ENCODE measurements around the gene FANK1.

- TF ChIP-seq ZNF274 (IDR thresholded peaks at IDR 0.05; ENCODE audit: low read depth, low read length) (no peak), YY1 (IDR thresholded peaks at IDR 0.05; ENCODE audit: insufficient read depth, insufficient read length) (no peak)
Observed at GRCh38 chr10:125982260-125982948, 86.0 kb downstream of the FANK1 start.

Data from NT2/D1 (cell line).